GM12864 (cell line): Measurements from ENCODE around the gene GH2.
"Not testable (repeated sequence)": the region's sequence is repeated elsewhere in the genome, so short reads cannot be mapped to it uniquely, and the experiment has no call there.

Source experiments
- DNase-seq: peaks from one replicate; pipeline ENCODE4 v3.0.0-alpha.2; 2011; ENCODE audit warnings: low read depth
- H3K4me3 ChIP-seq: 2 replicates; pipeline ENCODE4 v1.5.1; 2011; ENCODE audit warnings: mild to moderate bottlenecking, low read depth, low read length, control low read depth
- TF ChIP-seq, protein P1 (sequence below): IDR thresholded peaks from 2 replicates; pipeline ENCODE4 v1.5.1; 2011; ENCODE audit warnings: low read depth, mild to moderate bottlenecking, moderate library complexity, low read length, control low read depth, inconsistent platforms; ENCODE audit errors: missing control alignments

Gene GH2

DNA sequence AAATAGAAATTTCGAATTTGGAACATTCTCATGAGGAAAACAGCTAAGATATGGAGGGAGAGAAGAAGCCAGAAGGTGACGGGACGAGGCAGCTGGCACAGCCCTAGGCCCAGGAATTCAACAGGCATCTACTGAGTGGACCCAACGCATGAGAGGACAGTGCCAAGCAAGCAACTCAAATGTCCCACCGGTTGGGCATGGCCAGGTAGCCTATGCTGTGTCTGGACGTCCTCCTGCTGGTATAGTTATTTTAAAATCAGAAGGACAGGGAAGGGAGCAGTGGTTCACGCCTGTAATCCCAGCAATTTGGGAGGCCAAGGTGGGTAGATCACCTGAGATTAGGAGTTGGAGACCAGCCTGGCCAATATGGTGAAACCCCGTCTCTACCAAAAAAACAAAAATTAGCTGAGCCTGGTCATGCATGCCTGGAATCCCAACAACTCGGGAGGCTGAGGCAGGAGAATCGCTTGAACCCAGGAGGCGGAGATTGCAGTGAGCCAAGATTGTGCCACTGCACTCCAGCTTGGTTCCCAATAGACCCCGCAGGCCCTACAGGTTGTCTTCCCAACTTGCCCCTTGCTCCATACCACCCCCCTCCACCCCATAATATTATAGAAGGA, 34.9 kb upstream of the GH2 start:
- no peak for DNase-seq
- H3K4me3 ChIP-seq = no peak overlapping the region
- TF ChIP-seq, protein P1, sequence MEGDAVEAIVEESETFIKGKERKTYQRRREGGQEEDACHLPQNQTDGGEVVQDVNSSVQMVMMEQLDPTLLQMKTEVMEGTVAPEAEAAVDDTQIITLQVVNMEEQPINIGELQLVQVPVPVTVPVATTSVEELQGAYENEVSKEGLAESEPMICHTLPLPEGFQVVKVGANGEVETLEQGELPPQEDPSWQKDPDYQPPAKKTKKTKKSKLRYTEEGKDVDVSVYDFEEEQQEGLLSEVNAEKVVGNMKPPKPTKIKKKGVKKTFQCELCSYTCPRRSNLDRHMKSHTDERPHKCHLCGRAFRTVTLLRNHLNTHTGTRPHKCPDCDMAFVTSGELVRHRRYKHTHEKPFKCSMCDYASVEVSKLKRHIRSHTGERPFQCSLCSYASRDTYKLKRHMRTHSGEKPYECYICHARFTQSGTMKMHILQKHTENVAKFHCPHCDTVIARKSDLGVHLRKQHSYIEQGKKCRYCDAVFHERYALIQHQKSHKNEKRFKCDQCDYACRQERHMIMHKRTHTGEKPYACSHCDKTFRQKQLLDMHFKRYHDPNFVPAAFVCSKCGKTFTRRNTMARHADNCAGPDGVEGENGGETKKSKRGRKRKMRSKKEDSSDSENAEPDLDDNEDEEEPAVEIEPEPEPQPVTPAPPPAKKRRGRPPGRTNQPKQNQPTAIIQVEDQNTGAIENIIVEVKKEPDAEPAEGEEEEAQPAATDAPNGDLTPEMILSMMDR = no peak

DNA sequence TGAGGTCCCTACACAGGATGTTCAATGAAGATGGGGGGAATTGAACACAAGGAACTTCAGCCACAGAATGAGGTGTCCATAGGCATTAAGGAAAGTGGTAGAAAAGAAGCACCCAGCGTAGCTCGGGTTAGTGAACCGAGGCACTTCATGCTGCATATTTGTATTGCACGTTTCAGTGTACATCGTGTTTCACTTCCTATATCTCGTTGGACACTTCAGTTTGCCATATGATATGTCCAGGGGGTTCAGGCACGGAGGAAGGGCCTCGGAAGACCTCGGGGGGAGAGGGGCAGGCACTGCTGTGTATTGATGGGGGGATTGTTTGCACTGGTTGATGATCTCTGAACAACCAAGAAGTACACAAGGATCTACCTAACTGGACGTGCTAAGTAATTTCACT, 34.0 kb upstream of the GH2 start:
- H3K4me3 ChIP-seq, DNase-seq: not testable (repeated sequence)

DNA sequence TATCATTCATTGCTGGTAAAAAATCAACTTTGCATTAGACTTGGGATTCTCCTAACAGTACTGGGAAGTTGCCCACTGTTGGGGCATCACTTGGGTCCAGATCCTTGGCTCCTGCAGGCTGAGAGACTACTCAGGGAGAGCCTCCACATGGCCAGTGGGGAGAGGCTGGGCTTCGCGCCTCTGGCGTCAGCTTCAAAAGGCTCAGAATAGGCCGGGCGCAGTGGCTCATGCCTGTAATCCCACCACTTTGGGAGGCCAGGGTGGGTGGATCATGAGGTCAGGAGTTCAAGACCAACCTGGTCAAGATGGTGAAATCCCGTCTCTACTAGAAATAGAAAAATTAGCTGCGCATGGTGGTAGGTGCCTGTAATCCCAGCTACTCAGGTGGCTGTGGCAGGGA, 32.7 kb upstream of the GH2 start:
- TF ChIP-seq, protein P1 = no peak
- no peak for DNase-seq
- no peak overlapping the region for H3K4me3 ChIP-seq

DNA sequence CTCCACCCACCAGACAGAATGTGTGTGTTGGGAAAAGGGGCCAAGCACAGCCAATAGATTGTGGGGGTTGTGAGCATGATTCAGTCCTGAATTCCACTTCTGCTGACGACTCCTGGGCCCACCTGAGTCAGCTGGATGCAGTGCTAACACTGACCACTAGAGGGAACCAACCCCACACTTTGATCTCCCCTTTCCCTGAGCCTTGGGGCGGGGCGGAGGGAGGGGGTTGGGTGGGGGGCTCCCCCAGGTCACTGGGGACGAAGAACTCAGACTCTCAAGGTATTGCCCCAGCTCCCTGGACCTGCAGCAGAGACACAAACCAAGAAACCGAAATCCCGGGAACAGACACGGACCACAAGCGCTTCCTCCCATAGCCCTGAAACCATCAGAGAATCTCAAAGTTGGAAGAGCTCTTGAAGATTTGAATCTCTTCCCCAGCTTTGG, 29.9 kb upstream of the GH2 start:
- TF ChIP-seq, protein P1 = peak; percentile 72
- no peak overlapping the region for H3K4me3 ChIP-seq
- DNase-seq = no peak

DNA sequence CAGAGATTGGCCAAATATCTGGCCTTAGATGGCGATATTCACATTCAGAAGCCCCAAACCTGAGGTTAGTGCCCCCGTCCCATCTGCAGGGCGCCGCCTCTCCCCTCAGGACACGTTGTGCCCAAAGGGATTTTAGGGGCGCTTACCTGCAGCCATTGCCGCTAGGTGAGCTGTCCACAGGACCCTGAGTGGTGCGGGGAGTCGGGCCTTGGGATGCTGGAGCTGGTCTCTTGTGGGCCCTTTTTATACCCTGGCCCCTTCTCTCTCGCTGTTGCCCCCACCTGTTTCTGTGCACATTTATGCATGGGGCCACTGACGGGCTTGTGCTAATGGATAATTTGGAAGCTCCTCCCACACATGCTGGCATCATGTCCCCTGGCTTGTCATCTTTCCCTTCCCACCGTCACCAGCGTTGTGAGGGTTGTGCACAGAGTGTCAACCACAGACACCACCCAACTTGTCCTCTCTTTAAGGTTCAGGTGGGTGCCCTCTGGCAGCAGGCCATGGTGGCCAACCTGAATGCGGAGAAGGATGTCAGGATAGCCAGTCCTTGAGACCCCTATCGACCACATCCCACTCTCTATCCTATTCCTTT, 29.4 kb upstream of the GH2 start, which contains the start of gene CSHL1:
Gene CSHL1, minus strand, starts transcription at position 218 of the 595 bp plus-strand sequence. Its CDS starts 62 bp downstream, at position 156.
- no peak within 1 kb of the TSS for H3K4me3 ChIP-seq
- DNase-seq = no peak
- TF ChIP-seq, protein P1 = no peak

DNA sequence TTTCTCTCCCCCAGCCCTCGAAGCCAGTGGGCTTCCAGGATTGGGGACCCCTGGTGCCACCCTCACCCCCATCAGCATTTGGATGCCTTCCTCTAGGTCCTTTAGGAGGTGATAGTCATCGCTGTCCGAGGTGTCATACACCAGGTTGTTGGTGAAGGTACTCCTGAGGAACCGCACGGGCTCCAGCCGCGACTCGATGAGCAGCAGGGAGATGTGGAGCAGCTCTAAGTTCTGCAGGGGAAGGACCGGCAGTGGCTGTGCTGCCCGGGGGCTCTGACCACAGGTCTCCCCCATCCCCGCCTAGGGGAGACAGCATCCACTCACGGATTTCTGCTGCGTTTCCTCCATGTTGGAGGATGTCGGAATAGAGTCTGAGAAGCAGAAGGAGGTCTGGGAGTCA, 28.4 kb upstream of the GH2 start:
- no peak overlapping the region for H3K4me3 ChIP-seq
- TF ChIP-seq, protein P1 = no peak
- DNase-seq = no peak

DNA sequence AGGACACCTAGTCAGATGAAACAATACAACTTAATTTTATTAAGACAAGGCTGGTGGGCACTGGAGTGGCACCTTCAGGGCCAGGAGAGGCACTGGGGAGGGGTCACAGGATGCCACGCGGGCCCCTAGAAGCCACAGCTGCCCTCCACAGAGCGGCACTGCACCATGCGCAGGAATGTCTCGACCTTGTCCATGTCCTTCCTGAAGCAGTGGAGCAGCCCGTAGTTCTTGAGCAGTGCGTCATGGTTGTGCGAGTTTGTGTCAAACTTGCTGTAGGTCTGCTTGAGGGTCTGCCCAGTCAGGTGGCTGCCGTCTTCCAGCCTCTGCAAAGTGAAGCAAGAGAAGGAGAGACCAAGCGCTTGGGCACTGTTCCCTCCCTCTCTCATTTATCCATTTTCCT, 27.8 kb upstream of the GH2 start:
- DNase-seq = not testable (repeated sequence)

DNA sequence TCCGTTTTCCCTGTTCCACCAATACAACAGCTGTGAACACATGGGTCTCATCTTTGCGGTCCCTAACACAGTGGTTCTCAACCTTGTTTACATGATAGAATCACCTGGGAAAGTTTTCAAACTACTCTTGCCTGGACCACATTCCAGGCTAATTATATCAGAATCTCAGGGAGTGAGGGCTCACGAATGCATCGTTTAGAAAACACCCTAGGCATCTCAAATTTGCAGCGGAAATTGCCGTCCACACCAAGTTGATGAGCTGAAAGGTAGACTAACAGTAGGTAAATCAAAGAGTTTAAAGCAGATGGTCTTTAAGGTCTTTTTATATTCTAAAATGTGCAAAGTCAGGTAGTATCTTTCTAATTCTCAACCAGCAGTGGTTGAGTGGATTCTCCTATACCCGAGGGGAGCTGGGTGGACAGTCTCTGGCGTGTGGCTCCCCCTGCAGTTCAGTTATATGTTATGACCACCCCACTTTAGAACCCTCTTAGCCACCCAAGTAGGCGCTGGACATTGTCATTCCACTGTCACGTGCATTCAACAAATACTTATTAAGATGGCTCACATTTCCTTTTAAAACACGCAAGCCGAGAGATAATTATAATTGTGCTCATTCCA, 25.5 kb upstream of the GH2 start:
- TF ChIP-seq, protein P1 = peak; percentile 30
- H3K4me3 ChIP-seq, DNase-seq: not testable (repeated sequence)

More for the DNA sequence above, 27.8 kb upstream of the GH2 start:
- not testable (repeated sequence) for H3K4me3 ChIP-seq

DNA sequence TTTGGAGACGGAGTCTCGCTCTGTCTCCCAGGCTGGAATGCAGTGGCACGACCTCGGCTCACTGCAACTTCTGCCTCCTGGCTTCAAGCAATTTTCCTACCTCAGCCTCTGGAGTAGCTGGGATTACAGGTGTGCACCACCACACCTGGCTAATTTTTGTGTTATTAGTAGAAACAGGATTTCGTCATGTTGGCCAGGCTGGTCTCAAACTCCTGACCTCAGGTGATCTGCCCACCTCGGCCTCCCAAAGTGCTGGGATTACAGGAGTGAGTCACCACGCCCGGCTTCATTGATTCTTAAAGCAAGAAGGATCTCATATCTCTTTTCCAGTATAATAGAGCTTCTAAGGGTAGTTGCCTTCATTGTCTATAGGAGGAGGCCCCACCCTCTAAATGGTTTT, 23.1 kb upstream of the GH2 start:
- DNase-seq, H3K4me3 ChIP-seq: not testable (repeated sequence)
